CD4-positive, alpha-beta T cell treated with Interferon alpha-2 for 1 hour (primary cell): ENCODE results near the gene CLTA.

Source experiments
- DNase-seq, 2 donors: peaks; one replicate each; pipeline ENCODE4 v3.0.0-alpha.2; 2020 to 2022

Gene CLTA, protein sequence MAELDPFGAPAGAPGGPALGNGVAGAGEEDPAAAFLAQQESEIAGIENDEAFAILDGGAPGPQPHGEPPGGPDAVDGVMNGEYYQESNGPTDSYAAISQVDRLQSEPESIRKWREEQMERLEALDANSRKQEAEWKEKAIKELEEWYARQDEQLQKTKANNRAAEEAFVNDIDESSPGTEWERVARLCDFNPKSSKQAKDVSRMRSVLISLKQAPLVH

DNA sequence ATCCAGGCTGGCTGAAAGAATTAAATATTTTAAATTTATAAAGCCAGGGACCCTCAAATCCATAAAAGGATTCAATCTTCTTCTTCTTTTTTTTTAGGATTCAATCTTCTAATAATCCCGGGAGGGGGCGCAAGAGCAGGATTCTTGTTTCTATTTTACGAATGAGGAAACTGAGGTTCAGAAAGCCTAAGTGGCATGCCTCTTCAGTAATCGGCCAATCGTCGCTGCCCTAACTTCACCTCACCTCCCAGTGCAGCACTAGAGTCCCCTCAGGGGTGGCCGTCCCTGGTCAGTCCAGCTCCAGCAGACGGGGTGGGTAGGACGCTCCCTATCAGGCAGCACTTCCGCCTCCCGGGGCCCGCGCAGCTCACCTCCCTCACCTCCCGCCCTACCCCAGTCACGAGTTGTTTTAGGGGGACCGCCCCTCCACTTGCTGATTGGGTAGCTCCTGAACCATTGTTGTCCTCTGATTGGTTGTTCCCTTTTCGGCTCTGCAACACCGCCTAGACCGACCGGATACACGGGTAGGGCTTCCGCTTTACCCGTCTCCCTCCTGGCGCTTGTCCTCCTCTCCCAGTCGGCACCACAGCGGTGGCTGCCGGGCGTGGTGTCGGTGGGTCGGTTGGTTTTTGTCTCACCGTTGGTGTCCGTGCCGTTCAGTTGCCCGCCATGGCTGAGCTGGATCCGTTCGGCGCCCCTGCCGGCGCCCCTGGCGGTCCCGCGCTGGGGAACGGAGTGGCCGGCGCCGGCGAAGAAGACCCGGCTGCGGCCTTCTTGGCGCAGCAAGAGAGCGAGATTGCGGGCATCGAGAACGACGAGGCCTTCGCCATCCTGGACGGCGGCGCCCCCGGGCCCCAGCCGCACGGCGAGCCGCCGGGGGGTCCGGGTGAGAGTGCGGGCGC, at the start of gene CLTA:
Gene CLTA (plus strand): TSS at position 534 of the 902 bp plus-strand sequence. CDS start 136 bp downstream, at position 670.
- DNase-seq, result peak; percentile 96 to 97

DNA sequence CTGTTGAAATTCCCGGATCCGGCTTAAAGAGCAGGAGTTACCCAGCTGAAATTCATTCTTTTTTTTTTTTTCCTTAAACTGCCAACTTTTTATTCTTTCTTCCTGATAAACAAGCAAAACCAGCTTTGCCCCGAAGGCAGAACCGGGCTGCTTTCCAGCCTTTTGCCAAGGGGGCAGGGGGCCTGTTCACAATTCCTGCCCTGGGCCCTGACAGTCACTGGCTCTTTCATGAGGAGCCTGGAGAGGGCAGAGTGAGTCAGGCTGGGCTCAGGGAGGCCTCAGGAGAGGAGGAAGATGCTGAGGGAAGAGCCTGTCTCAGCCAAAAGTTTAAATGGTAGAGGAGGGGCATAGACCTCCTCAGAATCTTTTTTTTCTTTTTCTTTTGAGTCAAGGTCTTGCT, 49.4 kb upstream of the CLTA start:
- no peak for DNase-seq

DNA sequence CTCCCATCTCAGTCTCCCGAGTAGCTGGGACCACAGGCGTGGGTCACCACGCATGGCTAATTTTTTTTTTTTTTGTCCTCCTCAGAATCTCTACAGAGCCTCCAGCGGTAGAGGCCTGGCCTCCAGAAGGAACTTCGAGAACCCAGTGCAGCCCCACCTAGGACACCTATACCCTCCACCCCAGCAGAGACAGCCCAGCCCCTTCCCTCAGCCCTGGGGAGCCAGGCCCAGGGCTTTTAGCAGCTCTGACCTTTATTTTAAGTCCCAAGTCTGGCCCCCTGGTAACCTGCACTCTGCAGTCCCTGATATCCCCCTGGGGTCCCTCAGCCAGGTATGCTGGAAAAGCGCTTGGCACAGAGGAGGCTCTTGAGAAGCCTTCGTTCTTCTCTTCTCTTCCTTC, 49.0 kb upstream of the CLTA start:
- DNase-seq, result no peak

DNA sequence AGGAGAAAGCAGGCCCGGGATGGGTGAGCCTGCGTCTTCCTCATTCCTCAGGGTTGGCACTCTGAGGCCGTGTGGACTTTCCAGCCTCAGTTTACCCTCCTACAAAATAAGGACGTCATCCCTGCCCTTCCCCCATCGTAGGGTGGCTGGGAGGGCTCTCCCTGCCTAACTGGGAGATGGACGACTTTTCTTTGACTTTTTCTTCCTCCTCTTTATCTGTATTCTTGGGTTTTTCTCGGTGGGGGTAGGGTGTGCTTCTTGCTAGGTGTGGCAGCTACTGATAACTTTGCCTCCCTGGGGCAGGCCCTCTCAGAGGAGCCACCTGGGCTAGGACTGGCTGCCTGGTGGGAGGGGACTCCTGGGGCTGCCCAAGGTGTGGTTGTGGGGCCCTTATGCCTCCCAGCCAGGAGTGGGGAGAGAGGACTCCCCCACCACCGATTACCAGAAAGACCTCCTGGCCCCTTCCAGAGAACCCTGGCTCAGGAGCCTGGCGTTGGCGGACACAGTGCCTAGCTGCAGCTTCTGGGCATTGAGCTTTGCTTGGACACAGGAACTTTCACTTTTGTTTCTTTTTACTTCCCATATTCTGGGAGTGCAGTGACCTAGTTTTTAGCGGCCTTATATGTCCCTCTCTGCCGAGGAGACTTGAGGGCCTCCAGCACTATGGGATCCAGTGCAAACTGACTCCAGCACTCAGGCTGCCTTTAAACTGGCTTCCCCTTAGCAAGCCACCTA, 48.0 kb upstream of the CLTA start:
- peak; percentile 18 to 47 for DNase-seq

DNA sequence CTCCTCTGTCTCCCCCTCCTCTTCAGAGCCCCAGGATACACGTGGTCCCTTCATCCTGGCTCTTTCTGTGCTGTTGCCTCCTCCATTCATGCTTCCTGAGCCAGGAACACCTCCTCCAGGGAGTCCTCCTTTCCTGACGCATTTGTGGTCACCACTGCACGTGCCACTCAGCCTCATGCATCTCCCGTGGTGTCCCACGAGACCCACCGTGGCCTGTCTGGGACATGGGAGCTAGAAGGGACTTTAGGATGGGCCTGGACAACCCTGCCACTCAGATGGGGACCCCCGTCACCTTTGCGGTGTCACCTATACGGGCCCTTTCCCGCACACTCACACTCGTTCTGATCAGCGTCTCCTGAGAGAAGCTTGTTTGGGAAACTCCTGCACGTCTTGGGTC, 47.5 kb upstream of the CLTA start:
- no peak for DNase-seq

DNA sequence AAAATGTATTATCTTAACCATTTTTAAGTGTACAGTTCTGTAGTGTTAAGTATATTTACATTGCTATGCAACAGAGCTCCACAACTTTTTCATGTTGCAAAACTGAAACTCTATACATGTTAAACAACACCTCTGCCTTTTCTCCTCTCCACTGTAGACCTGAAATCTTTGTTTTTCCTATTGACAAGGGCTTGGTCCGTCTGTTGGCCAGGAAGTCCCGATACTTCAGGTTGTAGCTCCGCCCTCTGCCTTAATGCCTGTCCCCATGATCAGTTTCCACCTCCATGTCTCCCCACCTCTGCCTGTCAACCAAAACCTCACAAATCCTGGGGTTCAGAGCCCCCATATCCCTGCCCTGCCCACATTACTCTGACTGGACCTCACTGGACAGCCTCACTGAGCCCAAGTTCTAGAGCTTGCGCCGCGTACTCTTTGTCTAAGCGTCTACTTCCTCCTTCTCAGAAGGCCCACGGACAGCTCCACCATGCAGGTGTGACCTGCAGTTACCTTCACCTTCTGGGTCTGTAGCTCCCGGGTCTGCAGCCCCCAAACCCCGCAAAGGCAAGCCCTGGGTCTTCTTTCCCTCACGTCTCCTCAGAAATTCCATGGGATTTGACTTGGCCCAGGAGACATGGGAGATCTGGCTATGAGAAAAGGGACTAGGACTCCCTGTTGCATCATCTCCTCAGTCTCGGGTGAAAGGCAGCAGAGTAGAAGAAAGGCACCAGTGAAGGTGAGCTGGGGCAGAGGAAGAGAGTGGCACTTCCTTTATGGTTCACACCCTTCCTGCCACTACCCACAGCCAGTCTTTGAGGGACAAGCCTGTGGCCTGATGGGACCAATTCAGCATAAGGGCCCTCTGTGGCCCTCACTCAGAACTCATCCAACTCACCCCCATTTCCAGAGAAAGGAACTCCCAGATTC, 46.1 kb upstream of the CLTA start:
- DNase-seq, result peak; percentile 40 to 56

DNA sequence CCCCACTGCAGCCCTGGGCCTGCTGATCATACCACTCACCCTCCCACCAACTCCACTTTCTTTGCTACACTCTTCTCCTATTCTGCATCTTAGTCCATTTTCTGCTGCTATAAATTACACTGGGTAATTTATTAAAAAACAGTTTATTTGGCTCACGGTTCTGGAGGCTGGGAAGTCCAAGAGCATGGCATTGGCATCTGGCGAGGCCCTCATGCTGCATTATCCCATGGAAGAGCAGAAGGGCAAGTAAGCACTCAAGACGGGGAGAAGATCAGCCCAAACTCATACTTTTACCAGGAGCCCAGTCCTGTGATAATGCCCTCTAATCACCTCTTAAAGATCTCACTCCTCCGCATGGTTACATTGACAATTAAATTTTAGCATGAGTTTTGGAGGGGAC, 44.8 kb upstream of the CLTA start:
- no peak for DNase-seq

DNA sequence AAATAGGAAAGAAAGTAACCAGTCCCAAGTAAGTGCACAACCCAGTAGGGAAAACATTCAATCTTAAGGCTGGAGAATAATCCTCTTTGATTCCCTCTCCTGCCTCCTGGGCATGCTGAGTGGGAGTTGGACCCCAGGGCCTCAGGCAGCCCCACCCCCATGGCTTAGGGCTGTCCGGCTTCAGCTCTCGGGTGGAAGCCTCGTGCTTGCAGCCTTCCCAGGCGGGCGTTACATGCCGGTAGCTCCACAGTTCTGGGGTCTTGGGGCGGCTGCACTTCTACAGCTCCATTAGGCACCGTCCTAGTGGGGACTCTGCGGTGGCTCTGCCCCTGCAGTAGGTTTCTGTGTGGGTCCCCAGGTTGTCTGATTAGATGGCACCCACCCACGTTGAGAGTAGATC, 44.1 kb upstream of the CLTA start:
- no peak for DNase-seq

DNA sequence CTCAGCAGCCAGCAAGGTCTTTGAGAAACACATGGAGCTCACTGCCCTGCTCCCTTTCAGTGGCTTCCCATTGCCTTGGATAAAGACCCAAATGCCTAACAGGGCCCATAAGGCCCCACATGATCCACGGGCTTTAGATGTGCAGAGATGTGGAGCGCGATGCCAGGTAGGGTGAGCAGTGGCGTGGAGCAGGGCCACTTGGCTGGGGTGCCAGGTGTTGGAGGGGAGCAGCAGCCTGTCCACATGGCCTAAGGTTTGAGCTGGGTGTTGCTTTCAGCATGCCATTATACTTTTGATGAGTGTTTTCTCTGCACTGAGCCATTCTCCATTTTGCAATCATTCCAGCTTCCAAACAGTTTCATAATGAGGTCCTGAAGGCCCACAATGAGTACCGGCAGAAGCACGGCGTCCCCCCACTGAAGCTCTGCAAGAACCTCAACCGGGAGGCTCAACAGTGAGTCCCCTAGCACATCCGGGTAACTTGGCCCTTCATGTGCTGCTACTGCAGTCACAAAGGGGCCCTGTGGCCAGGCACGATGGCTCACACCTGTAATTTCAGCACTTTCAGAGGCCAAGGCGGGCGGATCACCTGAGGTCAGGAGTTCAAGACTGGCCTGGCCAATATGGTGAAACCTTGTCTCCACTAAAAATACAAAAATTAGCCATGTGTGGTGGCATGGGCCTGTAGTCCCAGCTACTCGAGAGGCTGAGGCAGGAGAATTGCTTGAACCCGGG, 43.1 kb upstream of the CLTA start:
- no peak for DNase-seq

DNA sequence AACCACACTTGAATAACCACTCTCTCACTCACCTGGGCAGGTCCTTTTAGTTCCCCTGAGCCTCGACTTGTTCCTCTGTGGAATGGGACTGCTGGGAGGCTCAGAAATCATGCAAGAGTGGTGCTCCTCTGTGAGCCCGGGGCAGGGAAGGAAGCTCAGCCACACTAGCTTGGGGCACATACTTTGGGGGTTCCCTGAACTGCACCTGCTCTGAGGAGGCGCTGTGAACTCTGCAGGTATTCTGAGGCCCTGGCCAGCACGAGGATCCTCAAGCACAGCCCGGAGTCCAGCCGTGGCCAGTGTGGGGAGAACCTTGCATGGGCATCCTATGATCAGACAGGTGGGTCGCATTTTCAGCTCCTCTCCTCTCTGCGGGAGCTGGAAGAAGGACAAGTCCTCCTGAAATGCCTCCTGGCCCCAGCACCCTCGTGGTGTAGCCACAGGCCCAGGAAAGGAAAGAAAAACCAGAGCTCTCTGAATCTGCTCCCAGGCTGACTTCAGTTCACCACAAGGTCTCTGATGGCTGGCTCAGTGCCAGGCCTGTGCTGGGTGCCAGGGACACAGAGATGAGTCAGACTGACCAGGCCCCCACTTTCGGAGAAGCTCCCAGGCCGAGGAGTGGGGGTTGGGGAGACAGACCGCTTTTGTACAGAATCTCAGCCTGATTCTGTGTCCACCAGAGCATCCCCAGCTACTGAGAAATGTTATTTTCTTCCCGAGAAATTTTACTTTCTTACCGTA, 42.2 kb upstream of the CLTA start:
- peak; percentile 77 to 78 for DNase-seq

DNA sequence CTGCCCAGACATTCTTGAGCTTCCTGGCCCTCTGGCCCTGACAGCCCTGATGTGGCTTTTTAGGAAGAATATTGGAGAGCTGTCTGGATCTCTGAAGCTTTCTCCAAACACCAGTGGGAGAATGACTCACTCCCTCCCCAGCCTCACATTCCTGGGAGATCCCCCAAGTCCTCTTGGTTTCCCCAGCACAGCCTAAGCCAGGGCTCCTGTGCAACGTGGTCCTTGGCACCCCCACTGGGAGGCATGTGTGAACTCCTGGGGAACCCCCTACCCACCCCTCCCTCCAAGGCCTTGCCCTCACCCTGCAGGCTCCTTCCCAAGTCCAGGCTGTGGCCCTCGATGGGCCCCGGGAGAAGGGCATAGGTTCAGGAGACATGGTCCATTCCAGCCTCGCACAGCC, 41.5 kb upstream of the CLTA start:
- no peak for DNase-seq

DNA sequence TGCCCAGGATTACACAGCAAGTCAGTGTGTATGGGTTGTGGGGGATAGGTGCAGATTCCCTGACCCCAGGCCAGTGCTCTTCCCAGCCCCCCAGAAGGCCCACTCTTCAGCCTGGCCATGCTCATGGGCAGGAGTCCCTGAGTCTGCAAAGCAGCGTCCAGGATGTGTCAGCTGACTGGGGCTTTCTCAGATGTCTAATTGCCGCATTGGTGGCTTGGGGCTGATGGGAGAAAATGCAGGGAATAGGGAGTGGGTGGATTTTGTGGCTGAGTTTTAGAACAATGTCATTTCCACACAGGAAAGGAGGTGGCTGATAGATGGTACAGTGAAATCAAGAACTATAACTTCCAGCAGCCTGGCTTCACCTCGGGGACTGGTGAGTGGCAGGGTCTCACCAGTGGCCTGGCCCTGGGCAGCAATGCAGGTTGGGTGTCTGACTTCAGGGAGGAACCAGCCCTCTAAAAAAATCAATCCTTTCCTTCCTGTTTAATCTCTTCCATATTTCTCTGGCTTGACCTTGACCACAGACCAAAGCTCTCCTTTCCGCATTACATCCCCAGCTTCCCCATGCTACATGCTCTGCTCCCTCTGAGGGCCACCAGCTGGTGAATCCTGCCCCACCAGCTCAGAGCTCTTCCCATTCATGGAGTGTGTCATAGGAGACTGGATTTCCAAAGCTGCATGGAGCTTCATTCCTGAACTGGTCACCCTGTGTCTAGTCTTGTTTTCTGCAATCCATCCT, 40.0 kb upstream of the CLTA start:
- no peak for DNase-seq

DNA sequence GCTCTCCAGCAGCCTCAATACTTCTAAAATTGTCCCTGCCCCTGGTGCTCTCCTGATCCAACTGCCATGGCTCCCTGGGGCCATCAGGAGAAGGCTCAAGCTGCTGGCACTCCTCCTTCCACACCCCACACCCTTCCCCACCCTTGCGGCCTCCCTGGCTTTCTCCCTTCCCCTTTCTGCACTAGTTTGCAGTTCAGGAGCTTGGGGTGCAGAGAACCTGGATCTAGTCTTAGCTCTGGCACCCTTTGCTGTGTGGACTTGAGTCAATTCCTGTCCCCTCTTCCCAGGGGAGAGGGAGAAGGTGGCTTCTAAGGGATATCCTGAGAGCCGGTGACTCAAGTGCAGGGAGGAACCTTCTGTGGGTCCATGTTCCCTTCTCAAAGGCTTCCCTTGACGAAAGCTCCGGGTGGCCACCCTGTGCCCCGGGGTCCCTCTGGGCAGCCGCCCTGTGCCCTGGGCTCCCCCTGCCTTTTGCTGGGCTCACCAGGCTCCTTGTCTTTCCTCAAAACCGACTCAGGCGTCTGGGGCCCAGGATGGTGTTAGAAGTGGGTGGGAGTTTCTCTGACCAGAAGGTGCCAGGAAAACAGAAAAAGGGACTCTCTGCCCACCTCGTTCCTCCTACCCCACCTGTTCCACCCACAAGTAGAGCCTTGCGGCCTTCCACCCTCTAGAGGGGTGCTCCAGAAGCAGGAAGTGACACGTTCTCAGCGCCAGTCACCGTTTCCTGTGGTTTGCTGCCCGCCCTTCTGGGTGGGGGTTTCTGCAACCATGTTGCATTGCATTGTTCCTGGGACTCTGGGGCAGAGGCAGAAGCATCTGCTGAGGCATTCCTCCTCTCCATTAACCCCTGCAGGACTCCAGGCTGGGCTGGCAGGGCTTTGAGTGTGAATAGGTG, 39.2 kb upstream of the CLTA start:
- DNase-seq, result peak; percentile 88 to 89

DNA sequence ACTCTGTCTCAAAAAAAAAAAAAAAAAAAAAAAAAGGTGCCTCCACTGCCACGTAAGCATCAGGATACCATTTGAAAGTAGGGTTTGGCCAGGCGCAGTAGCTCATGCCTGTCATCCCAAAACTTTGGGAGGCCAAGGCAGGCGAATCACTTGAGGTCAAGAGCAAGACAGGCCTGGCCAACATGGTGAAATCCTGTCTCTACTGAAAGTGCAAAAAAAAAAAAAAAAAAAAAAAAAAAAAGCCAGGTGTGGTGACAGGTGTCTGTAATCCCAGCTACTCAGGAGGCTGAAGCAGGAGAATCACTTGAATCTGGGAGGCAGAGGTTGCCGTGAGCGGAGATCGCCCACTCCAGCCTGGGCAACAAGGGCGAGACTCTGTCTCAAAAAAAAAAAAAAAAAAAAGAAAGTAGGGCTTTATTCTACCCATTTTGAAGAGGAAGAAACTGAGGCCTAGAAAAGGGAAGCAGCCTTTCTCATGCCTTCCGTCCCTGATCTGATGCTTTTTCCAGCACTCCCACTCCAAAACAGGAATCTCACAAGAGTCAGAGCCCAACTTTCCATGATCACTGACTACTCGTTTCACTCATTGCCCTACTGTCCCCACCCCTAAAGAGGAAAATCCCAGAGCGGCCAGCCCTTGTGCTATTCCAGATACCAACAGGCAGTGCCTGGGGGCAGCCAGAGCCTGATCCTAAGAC, 37.8 kb upstream of the CLTA start:
- no peak for DNase-seq

DNA sequence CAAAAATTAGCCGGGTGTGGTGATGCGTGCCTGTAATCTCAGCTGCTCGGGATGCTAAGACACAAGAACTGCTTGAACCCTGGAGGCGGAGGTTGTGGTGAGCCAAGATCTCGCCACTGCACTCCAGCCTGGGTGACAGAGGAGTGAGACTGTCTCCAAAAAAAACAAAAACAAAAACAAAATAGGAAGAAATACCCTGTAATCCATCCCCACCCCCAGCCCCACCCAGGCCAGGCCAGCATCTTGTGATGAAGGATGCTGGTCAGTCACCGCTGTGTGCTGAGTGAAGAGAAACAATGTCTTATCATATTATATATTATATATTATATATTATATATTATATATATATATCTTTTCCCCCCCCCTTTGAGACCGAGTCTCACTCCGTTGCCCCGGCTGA, 37.0 kb upstream of the CLTA start:
- no peak for DNase-seq

DNA sequence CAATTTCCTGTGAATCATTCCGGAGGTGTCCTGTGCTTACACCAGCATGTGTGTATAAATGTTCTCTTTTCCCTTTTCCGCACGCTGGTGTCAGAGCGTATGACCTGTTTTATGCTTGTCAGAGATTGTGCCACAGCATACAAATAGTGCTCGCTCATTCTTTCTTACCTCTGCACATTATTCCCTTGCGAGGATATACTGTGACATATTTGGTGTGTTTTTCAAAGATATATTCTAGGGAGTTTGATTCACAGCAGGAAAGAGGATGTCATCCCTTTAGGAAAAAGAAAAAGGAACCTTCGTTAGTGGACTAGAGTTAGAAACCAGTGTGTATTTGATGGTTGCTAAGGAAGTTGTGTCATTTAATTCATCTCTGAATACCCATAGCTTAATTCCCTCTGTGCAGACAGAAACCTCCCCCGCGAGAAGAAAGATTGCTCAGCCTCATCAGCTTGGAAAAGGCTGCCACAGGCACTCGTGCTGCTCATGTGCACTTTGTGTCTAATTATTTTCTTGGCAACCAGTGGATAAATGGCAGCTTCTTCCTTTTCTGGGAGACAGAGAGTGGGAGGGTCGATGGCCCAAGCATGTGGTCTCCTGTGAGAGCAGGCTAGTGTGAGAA, 36.3 kb upstream of the CLTA start:
- peak in 1 of 2 donors; percentile 46 for DNase-seq

DNA sequence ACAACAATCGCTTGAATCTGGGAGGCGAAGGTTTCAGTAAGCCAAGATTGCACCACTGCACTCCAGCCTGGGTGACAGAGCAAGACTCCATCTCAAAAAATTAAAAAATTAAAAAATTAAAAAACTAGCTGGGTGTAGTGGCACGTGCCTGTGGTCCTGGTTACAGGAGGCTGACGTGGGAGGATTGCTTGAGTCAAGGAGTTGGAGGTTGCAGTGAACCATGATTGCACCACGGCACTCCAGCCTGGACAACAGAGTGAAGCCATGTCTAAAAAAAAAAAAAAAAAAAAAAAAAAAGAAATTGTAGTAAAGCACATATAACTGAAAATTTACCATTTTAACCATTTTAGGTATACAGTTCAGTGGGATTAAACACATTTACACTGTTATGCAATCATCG, 34.6 kb upstream of the CLTA start:
- no peak for DNase-seq

DNA sequence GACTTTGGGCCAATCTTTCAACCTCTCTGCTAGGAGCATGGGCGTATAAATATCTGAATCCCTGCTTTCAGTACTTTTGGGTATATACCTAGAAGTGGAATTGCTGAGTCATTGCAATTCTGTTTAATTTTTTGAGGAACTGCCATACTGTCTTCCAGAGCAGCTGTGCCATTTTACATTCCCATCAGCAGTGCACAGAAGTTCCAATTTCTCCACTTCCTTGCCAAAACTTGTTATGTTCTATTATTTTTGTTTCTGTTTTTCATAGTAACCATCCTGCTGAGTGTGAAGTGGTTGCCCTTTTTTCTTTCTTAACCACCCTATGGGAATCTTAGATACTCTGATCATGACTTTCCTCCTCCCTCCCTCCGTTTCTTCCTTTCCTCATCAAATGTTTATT, 32.6 kb upstream of the CLTA start:
- no peak for DNase-seq
